Activated CD8-positive, alpha-beta T cell treated with anti-CD3 and anti-CD28 coated beads for 36 hours (primary cell): ENCODE data around the gene PIP4K2B. TPM values are rescaled to one million over a fixed set of nuclear protein-coding genes. Genes with fewer than 3 reads are reported as not detected.

ENCODE experiments used
- ATAC-seq: fragments of 200-7000 bp; cut with Tn5 transposase; one replicate; pipeline ENCODE4 v1.10.0; 2021; ENCODE audit warnings: mild to moderate bottlenecking, moderate library complexity
- CTCF ChIA-PET: fragments of 350-600 bp; sonication (Branson Sonifier 250); formaldehyde crosslinking; loops from one replicate; lab custom pipeline; 2021; ENCODE audit warnings: antibody characterized with exemption; lab: Charles Lee
- POLR2A ChIA-PET: fragments of 350-600 bp; sonication (Branson Sonifier 250); formaldehyde crosslinking; loops from one replicate; lab custom pipeline; 2021; ENCODE audit warnings: antibody characterized with exemption; lab: Charles Lee
- DNase-seq: peaks from one replicate; pipeline ENCODE4 v3.0.0-alpha.2; 2020
- H3K27ac Mint-ChIP-seq: one replicate; pipeline ENCODE4 v1.8.0; 2021; ENCODE audit warnings: mild to moderate bottlenecking, mixed read lengths
- H3K27me3 Mint-ChIP-seq: one replicate; pipeline ENCODE4 v1.8.0; 2021; ENCODE audit warnings: mixed read lengths
- H3K36me3 Mint-ChIP-seq: one replicate; pipeline ENCODE4 v1.8.0; 2021; ENCODE audit warnings: low read depth, mixed read lengths
- H3K4me1 Mint-ChIP-seq: one replicate; pipeline ENCODE4 v1.8.0; 2021; ENCODE audit warnings: low read depth, mixed read lengths
- H3K4me3 Mint-ChIP-seq: one replicate; pipeline ENCODE4 v1.8.0; 2021; ENCODE audit warnings: mild to moderate bottlenecking, moderate library complexity, mixed read lengths
- H3K9me3 Mint-ChIP-seq: one replicate; pipeline ENCODE4 v1.8.0; 2021; ENCODE audit warnings: mixed read lengths
- intact Hi-C: fragments of 100-400 bp; cut with micrococcal nuclease; formaldehyde crosslinking; loops from one replicate; pipeline ENCODE4 v1.10.0; 2022
- total RNA-seq, 2 experiments: library from RNA; stranded (reverse); gene quantifications; one replicate each; pipeline ENCODE4 v1.2.3, GENCODE V29; 2021
- TF ChIP-seq, protein P1 (sequence below): fragments of 200-600 bp; IDR thresholded peaks from one replicate; pipeline ENCODE4 v1.8.0; 2022; ENCODE audit warnings: antibody characterized with exemption, mild to moderate bottlenecking

The PIP4K2B gene
- total RNA-seq: 10 to 100 TPM; 30.9 to 33.2 TPM

DNA sequence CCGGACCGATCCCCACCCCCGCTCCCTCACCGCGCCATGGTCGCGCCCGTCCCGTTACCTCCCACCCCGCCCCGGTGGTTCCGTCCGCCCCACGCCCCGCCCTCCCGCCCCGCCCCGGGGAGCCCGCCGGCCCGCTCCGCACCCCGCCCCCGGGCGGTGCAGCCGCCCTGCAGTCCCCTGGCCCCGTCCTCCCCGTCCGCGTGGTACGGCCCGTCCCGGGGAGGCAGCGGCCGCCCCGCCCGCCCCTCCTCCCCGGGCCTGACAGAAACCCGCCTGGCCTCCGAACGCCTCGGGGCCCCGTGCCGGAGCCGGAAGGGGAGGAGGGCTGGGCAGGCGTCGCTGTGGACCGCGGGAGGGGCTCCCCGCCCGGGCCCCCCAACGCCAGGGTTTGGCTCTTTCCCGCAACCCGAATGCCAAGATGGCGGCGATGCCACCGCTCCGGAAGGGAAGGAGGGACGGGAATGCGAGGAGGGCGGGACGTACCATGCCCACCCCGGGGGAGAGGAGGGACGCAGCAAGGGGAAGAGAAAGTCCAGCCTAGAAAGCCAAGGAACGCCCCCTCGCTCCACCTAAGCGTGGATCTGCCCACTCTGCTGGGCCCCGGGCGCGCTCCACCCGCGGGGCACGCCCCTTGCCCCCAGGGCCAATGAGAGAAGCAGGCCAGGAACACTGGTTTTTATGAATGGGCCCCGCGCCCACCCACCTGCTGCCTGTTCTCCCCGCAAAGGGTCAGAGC lies at the start of gene PIP4K2B:
PIP4K2B (minus strand) TSS at position 56 of the 736 bp plus-strand sequence. CDS start 132 bp downstream, outside the sequence.
- H3K4me1 Mint-ChIP-seq: peaks cover 31% of the 10 kb centered on the region
- intact Hi-C loops: no loop called here
- ATAC-seq (peak; percentile 83), DNase-seq (peak; percentile 92)
- ChIA-PET CTCF (interaction anchor here (0.7 kb wide), 1 partner anchor 65 kb away, joined by 3 read pairs; no protein-coding TSS in a partner anchor), POLR2A (interaction anchor here (0.5 to 2.4 kb wide), 6 partner anchors 8 to 984 kb away, joined by 3 to 7 read pairs (median 3); no protein-coding TSS in a partner anchor)
- H3K9me3 Mint-ChIP-seq: no peaks in the 10 kb centered on the region
- H3K27ac Mint-ChIP-seq: peak within 1 kb of the TSS; percentile 85
- no peaks in the 10 kb centered on the region for H3K27me3 Mint-ChIP-seq
- TF ChIP-seq, protein P1, sequence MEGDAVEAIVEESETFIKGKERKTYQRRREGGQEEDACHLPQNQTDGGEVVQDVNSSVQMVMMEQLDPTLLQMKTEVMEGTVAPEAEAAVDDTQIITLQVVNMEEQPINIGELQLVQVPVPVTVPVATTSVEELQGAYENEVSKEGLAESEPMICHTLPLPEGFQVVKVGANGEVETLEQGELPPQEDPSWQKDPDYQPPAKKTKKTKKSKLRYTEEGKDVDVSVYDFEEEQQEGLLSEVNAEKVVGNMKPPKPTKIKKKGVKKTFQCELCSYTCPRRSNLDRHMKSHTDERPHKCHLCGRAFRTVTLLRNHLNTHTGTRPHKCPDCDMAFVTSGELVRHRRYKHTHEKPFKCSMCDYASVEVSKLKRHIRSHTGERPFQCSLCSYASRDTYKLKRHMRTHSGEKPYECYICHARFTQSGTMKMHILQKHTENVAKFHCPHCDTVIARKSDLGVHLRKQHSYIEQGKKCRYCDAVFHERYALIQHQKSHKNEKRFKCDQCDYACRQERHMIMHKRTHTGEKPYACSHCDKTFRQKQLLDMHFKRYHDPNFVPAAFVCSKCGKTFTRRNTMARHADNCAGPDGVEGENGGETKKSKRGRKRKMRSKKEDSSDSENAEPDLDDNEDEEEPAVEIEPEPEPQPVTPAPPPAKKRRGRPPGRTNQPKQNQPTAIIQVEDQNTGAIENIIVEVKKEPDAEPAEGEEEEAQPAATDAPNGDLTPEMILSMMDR: no peak
- H3K36me3 Mint-ChIP-seq: peaks cover 40% of the 10 kb centered on the region
- peak within 1 kb of the TSS; percentile 83 for H3K4me3 Mint-ChIP-seq

DNA sequence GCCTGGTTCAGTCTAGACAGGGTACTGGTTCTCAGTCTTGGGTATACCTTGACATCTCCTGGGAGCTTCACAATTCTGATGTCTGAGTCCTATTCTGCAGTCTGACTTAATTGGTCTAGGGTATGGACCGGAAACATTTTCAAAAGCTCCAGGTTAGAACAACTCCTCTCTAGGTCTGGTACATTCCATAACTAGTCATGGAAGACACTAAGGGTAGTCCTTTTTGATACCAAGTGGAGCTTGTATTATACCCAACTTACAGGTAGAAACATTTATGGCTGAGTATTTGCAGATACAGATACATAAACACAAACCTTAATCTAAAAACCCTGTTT lies 49.2 kb upstream of the PIP4K2B start:
- Mint-ChIP-seq H3K27ac (peak overlapping the region; percentile 30), H3K36me3 (peaks cover 60% of the 10 kb centered on the region), H3K27me3 (no peaks in the 10 kb centered on the region), H3K4me3 (peak overlapping the region; percentile 42), H3K4me1 (peaks cover 32% of the 10 kb centered on the region), H3K9me3 (no peaks in the 10 kb centered on the region)
- no peak for ATAC-seq
- intact Hi-C loops: no loop called here
- POLR2A ChIA-PET: interaction anchor here (0.7 to 8.3 kb wide), 19 partner anchors 10 to 316 kb away, joined by 3 to 48 read pairs (median 4); partner anchors contain the start of genes CWC25, LASP1 and LASP1NB
- DNase-seq: no peak
- CTCF ChIA-PET: interaction anchor here (0.7 to 1.6 kb wide), 3 partner anchors 76 to 305 kb away, joined by 3 to 4 read pairs (median 4); partner anchors contain the start of gene LASP1NB
- TF ChIP-seq, protein P1: no peak

DNA sequence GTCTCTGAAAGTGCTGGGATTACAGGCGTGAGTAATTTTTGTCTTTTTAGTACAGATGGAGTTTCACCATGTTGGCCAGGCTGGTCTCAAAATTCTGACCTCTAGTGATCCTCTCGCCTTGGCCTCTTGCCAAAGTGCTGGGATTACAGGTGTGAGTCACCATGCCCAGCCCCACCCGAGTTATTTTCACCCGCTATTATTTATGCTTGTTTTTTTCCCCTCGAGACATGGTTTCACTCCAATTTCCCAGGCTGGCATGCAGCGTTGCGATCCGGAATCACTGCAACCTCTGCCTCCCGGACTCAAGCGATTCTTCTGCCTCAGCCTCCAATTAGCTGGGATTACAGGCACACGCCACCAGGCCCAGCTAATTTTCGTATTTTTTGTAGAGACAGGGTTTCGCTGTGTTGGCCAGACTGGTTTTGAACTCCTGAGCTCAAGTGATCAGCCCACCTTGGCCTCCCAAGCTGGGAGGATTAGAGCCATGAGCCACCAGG lies 45.0 kb upstream of the PIP4K2B start:
- Mint-ChIP-seq H3K4me1 (peaks cover 6% of the 10 kb centered on the region), H3K36me3 (peaks cover 20% of the 10 kb centered on the region), H3K27ac (no peak overlapping the region), H3K4me3 (no peak overlapping the region), H3K9me3 (no peaks in the 10 kb centered on the region), H3K27me3 (no peaks in the 10 kb centered on the region)
- ATAC-seq: no peak
- no peak for DNase-seq
- TF ChIP-seq, protein P1: no peak
- intact Hi-C loops: no loop called here
- ChIA-PET CTCF (no interaction called here), POLR2A (interaction anchor here (0.8 to 1.2 kb wide), 2 partner anchors 9 to 119 kb away, joined by 3 to 4 read pairs; partner anchors contain the start of gene RPL23)

DNA sequence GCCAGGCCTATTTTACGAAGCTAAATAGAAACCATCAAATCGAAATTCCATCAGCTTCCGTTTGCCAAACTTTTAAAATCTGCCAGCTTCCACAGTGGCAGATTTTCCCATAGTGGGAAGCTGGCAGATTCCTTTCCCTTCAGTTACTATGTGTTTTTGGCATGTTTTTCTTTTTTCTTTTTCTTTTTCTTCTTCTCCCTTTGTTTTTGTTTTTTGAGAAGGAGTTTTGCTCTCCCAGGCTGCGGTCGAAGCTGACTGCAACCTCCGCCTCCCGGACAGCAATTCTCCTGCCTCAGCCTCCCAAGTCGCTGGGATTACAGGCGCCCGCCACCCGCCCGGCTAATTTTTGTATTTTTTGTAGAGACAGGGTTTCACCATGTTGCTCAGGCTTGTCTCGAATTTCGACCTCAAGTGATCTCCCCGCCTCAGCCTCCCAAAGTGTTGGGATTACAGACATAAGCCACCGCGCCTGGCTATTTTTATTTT lies 26.4 kb upstream of the PIP4K2B start:
- ATAC-seq (no peak), DNase-seq (no peak)
- H3K27me3 Mint-ChIP-seq: no peaks in the 10 kb centered on the region
- H3K9me3 Mint-ChIP-seq: no peaks in the 10 kb centered on the region
- peak overlapping the region; percentile 93 for H3K4me3 Mint-ChIP-seq
- intact Hi-C loops: no loop called here
- peaks cover 26% of the 10 kb centered on the region for H3K4me1 Mint-ChIP-seq
- peak overlapping the region; percentile 100 for H3K27ac Mint-ChIP-seq
- TF ChIP-seq, protein P1: no peak
- POLR2A ChIA-PET: interaction anchor here (0.5 to 3.6 kb wide), 6 partner anchors 8 to 137 kb away, joined by 3 to 48 read pairs (median 4); partner anchors contain the start of genes PSMB3 and RPL23
- H3K36me3 Mint-ChIP-seq: peaks cover 21% of the 10 kb centered on the region
- CTCF ChIA-PET: interaction anchor here (1.0 to 1.3 kb wide), 2 partner anchors 121 to 157 kb away, joined by 3 read pairs; no protein-coding TSS in a partner anchor
